T-helper 1 cell (primary cell): ENCODE measurements around the gene PRKCI.
"Not testable (repeated sequence)": the region's sequence is repeated elsewhere in the genome, so short reads cannot be mapped to it uniquely, and the experiment has no call there.

Experiments used
- DNase-seq, 5 donors: peaks; one replicate each; pipeline ENCODE4 v3.0.0-alpha.2; 2012 to 2020
- total RNA-seq, 4 donors: gene quantifications; one replicate each; lab custom pipeline; 2026; lab: John Stamatoyannopoulos, UW

Gene PRKCI
- total RNA-seq, result 27.2 to 38.4 (median 34.8) reads per million in 4 donors

DNA sequence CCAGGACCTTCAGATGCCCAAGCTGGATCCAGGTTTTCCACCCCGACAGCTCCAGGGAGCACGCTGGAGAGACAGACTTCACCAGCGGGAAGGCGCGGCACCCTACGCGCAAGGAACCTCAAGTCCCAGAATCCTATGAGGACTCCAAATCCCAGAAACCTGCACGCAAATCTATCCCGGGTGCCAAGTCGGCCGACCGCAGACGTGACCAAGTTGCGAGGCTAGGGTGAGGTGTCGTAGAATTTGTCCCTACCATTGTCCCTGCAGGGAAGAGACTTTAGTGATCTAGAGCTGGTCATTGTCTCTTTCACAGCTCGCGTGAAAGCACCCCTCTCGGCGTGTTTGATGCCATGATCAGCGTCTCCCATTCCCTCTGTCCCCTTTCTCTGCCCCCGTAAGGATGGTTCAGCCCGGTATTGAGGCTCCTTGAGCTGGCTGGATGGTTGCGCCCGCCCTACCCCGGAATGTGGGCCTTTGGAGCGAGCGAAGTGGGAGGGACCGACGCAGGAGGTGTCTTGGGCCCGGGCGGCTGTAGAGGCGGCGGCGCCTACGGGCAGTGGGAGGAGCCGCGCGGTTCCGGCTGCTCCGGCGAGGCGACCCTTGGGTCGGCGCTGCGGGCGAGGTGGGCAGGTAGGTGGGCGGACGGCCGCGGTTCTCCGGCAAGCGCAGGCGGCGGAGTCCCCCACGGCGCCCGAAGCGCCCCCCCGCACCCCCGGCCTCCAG, at the start of gene PRKCI:
PRKCI (plus strand) TSS at position 501 of the 723 bp plus-strand sequence. CDS start 246 bp downstream, outside the sequence.
- peak; percentile 69 to 95 (median 78) for DNase-seq

DNA sequence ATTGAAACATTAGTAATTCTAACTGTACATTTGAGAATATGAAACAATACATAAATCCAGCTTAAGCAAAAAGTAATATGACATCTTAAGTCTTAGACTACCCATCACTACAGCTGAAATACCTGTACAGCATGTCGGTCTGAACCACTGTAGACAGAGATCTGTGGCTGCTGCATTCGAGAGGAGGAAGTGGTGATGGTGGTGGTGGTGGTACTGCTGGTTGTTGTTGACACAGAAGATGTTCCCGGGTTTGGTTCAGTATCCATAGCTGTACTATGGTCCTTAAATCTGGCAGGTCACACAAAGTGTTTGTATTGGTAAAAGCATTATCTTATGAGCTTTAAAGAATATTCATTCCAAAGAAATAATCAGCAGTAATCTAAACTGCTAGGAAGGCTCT, 43.6 kb upstream of the PRKCI start:
- DNase-seq, result peak in 4 of 5 donors; percentile 32 to 72 (median 45)

- DNase-seq, result no peak
Observed at GRCh38 chr3:170179432-170179831, 42.8 kb upstream of the PRKCI start.

DNA sequence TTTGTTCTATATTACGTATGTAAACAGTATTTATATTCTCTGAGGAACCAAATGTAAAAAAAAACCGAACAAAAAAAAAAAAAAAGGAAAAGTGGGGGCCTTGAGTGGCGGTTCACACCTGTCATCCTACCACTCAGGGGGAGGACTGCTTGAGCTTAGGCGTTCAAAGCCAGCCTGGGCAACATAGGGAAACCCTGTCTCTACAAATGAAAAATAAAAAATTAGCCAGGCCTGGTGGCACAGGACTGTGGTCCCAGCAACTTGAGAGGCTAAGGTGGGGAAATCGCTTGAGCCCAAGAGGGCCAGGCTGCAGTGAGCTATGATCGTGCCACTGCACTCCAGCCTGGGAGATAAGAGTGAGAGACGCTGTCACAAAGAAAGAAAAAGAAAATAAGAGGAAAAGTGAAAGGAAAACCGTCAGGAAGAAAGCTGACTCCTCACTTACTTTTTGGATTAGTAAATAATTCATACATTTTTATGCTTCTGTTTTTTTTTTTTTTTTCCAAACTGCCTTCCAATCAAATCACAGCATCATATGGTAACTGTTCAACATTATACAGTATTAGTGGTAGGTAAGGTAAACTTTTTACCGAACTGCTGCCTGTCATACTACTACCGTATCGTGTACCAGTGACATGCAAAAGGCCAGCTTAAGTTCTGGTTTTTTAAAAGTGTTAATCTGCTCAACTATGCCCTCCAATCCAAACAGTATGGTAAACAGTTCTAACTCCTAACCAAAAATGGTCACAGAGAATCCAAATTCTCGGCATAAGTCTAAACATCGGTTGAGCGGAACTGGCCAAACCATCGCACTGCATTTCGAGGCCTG, 41.9 kb upstream of the PRKCI start:
- peak in 2 of 5 donors; percentile 4 to 19 for DNase-seq

GRCh38 chr3:170180908-170181885, 41.0 kb upstream of the PRKCI start, which contains the start of gene PHC3:
Gene PHC3, minus strand, starts transcription at chr3:170181733. Its CDS starts 18 bp downstream, at chr3:170181715.
- DNase-seq, result peak; percentile 83 to 93 (median 87)

DNA sequence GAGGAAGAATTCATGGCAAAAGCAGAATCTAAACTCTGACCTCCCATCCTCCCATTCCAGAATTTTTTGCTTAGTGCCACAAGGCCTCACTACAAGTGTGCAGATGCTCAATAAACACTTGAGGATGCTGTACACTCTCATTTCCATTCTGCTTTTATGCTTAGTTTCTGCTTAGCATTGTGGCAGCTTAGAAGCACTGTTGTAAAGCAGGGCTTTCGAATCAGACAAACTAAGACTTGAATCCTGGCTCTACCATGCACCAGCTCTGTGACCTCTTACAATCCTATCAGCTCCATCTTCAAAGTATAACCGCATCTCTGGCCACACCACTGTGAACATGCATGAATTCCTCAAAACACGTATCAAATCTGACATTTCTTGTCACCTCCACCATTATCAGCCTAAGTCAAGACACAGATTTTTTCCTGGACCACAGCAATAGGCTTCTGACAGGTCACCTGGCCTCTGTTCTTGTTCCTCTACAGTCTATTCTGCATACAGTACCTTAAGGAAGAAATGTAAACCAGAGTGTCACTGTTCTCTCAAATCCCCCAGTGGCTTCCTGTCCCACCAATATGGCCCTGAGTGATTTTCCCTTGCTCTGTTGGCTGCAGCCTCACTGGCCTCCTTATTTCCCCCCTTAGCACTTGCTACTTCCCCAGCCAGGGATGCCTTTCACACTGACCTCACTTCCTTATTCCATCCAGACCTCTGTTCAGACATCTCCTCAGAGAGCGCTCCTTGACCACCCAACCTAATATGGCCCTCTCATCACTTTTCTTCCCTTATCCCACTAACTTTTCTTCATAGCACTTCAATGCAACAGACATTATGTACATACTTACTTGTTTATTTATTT, 32.6 kb upstream of the PRKCI start:
- DNase-seq, result no peak

DNA sequence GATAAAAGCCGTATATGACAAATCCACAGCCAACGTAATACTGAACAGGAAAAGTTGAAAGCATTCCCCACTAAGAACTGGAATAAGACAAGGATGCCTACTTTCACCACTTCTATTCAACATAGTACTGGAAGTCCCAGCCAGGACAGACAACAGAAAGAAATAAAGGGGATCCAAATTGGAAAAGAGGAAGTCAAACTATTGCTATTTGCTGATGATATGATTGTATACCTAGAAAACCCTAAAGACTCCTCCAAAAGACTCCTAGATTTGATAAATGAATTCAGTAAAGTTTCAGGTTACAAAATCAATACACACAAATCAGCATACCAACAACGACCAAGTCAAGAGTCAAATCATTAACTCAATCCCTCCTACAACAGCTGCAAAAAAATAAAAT, 26.5 kb upstream of the PRKCI start:
- not testable (repeated sequence) for DNase-seq

- DNase-seq, result no peak
Observed at GRCh38 chr3:170196833-170197232, 25.4 kb upstream of the PRKCI start.

- DNase-seq, result no peak
Observed at GRCh38 chr3:170200987-170201386, 21.2 kb upstream of the PRKCI start.

GRCh38 chr3:170201527-170201926, 20.7 kb upstream of the PRKCI start:
- DNase-seq, result no peak

GRCh38 chr3:170203457-170203856, 18.8 kb upstream of the PRKCI start:
- no peak for DNase-seq

DNA sequence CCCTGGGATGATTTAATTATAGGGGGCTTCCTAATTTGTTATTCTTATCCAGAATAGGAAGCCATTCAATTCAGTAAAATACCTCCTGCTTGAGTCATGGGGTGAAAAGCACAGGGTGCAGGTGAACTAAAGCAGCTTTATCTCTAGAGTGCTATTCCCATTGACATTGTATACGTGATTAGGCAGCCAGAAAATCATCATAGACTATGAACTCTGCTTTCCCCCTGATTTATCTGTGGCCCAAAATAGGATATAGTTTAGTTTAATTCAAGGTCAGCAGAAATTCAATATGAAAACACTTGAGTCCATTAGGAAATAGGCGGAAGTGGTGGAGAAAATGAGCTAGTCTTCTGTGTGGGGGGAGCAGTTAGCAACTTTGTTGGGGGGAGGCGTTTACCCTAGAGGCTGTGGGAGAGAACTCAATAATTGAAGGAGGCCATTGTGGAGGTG, 18.2 kb upstream of the PRKCI start:
- no peak for DNase-seq

DNA sequence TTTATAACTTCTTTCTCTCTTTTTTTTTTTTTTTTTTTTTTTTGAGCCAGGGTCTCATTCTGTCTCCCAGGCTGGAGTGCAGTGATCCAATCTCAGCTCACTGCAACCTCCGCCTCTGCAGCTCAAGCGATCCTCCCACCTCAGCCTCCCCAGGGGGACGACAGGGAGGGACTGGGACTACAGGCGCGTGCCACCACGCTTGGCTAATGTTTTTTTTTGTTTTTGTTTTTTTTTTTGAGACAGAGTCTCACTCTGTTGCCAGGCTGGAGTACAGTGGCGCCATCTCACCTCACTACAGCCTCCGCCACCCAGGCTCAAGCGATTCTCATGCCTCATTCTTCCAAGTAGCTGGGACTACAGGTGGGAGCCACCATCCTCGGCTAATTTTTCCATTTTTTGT, 17.7 kb upstream of the PRKCI start:
- no peak for DNase-seq

DNA sequence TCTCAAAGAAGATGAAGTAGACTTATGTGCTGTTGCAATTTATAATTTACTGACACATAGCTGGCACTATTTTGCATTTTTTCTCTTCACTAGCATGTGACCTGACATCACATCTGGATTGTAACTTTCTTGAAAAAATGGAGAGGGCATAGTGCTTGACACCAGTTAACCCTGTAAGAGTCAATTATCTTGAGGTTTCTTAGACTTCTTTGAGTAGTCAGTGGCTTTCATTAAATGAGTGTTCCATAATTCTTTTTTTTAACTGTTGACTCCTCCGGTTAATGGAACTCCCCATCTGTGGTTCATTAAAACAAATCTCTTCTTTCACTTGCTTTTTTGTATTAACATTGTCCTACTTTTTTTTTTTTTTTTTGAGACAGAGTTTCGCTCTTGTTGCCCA, 16.9 kb upstream of the PRKCI start:
- DNase-seq, result no peak

- not testable (repeated sequence) for DNase-seq
Observed at GRCh38 chr3:170206164-170206762, 16.0 kb upstream of the PRKCI start.

DNA sequence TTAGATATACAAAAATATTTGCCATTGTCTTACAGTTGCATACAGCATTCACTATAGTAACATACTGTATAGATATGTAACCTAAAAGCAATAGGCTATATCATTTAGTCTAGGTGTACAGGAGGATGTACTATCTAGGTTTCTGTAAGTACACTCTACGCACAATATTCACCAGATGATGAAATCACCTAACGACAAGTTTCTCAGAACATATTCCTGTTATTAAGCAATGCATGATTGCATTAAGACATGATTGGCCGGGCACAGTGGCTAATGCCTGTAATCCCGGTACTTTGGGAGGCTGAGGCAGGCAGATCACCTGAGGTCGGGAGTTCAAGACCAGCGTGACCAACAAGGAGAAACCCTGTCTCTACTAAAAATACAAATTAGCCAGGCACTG, 14.5 kb upstream of the PRKCI start:
- no peak for DNase-seq

GRCh38 chr3:170211668-170212067, 10.6 kb upstream of the PRKCI start:
- no peak for DNase-seq

GRCh38 chr3:170219850-170220249, 2.4 kb upstream of the PRKCI start:
- no peak for DNase-seq

DNA sequence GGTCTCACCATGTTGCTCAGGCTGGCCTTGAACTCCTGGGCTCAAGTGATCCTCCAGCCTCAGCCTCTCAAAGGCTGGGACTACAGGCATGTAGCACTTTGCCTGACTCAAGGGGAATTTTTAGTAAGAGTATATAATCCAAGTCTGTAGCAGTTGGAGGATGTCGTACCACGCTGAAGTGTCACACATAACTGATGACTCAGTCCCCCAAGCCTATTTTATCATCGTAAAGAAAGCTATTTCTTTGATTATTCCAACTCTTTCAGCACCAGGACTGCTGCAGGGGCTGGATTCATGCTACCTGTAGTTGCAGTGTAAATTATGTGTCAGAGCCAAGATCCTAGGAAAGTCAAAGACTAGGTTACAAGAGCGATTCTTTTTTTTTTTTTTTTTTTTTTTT, 1.4 kb upstream of the PRKCI start:
- DNase-seq, result no peak

GRCh38 chr3:170222647-170223541, 670 bp downstream of the PRKCI start:
- peak; percentile 9 to 41 (median 16) for DNase-seq
